ENCODE measurements around the gene SLC5A9.
"Not testable (repeated sequence)": the region's sequence is repeated elsewhere in the genome, so short reads cannot be mapped to it uniquely, and the experiment has no call there.

Gene SLC5A9

GRCh38 chr1:48292706-48293105 is 70.2 kb downstream of the SLC5A9 start:
- no peak overlapping the region for H2BK15ac ChIP-seq (ENCODE audit: low read length)
- no peak overlapping the region for H2AK5ac ChIP-seq (ENCODE audit: low read depth, low read length)
- peak overlapping the region; percentile 85 for H3K14ac ChIP-seq (ENCODE audit: low read length)
- peak overlapping the region in 1 of 2 donors; percentile 59 for H3K4me3 ChIP-seq (ENCODE audit: low read length in 2 of 2)
- no peaks in the 10 kb centered on the region for H3K27me3 ChIP-seq (ENCODE audit: control insufficient read depth in 3 of 3, insufficient read depth in 3 of 3, low read depth in 1 of 3, low read length in 3 of 3)
- no peak overlapping the region for H3K4ac ChIP-seq (ENCODE audit: low read length)
- peaks cover 0 to 5% of the 10 kb centered on the region in 2 donors for H3K36me3 ChIP-seq (replicated peaks in 1 of 2; ENCODE audit: control insufficient read depth in 2 of 2, insufficient read depth in 2 of 2, low read length in 2 of 2)
- no peak overlapping the region for H2BK5ac ChIP-seq (ENCODE audit: low read length)
- no peaks in the 10 kb centered on the region for H3K79me1 ChIP-seq (ENCODE audit: low read depth, low read length)
- no CpG with 5 or more reads among the region's 5 CpGs for WGBS, 2 donors (ENCODE audit: extremely low coverage in 2 of 2, insufficient read length in 2 of 2, insufficient replicate concordance in 1 of 2)
- peak overlapping the region; percentile 4 for H3K23ac ChIP-seq (ENCODE audit: low read depth, low read length, poor library complexity)
- no peak overlapping the region for H2AFZ ChIP-seq (ENCODE audit: low read length)
- H3K4me2 ChIP-seq (ENCODE audit: insufficient read depth, low read length, poor library complexity, severe bottlenecking), result no peak overlapping the region
- H2BK12ac ChIP-seq (ENCODE audit: low read length), result no peak overlapping the region
- H3K9me3 ChIP-seq (replicated peaks in 1 of 2; ENCODE audit: control insufficient read depth in 2 of 2, insufficient read depth in 1 of 2, low read depth in 1 of 2, low read length in 2 of 2), result peaks cover 0 to 3% of the 10 kb centered on the region in 2 donors
- H3K4me1 ChIP-seq (ENCODE audit: control insufficient read depth in 2 of 2, insufficient read depth in 1 of 2, low read depth in 1 of 2, low read length in 2 of 2), result peaks cover 0 to 3% of the 10 kb centered on the region in 2 donors
- H3K9ac ChIP-seq (ENCODE audit: low read depth, low read length, poor library complexity), result no peak overlapping the region
- no peak for DNase-seq (ENCODE audit: low spot score)
- H3K27ac ChIP-seq (replicated peaks; ENCODE audit: low read length), result no peak overlapping the region
- H3K18ac ChIP-seq (ENCODE audit: low read length), result peak overlapping the region; percentile 3
- H4K8ac ChIP-seq (ENCODE audit: low read depth, low read length), result no peak overlapping the region
- no peak overlapping the region for H2BK120ac ChIP-seq (ENCODE audit: low read depth, low read length)
- no peak overlapping the region for H4K91ac ChIP-seq (ENCODE audit: low read depth, low read length, poor library complexity)

GRCh38 chr1:48294094-48294493 is 71.6 kb downstream of the SLC5A9 start:
- H4K8ac ChIP-seq (ENCODE audit: low read depth, low read length); H2BK12ac ChIP-seq (ENCODE audit: low read length); H4K91ac ChIP-seq (ENCODE audit: low read depth, low read length, poor library complexity); H3K27me3 ChIP-seq (ENCODE audit: control insufficient read depth in 3 of 3, insufficient read depth in 3 of 3, low read depth in 1 of 3, low read length in 3 of 3); H3K4me3 ChIP-seq (ENCODE audit: low read length in 2 of 2); H2AK5ac ChIP-seq (ENCODE audit: low read depth, low read length); H2AFZ ChIP-seq (ENCODE audit: low read length); H3K9me3 ChIP-seq (replicated peaks in 1 of 2; ENCODE audit: control insufficient read depth in 2 of 2, insufficient read depth in 1 of 2, low read depth in 1 of 2, low read length in 2 of 2); DNase-seq (ENCODE audit: low spot score); H3K4ac ChIP-seq (ENCODE audit: low read length); H2BK15ac ChIP-seq (ENCODE audit: low read length); H2BK120ac ChIP-seq (ENCODE audit: low read depth, low read length); H3K18ac ChIP-seq (ENCODE audit: low read length); H3K27ac ChIP-seq (replicated peaks; ENCODE audit: low read length); H3K36me3 ChIP-seq (replicated peaks in 1 of 2; ENCODE audit: control insufficient read depth in 2 of 2, insufficient read depth in 2 of 2, low read length in 2 of 2); H3K4me1 ChIP-seq (ENCODE audit: control insufficient read depth in 2 of 2, insufficient read depth in 1 of 2, low read depth in 1 of 2, low read length in 2 of 2); H2BK5ac ChIP-seq (ENCODE audit: low read length); H3K14ac ChIP-seq (ENCODE audit: low read length); H3K9ac ChIP-seq (ENCODE audit: low read depth, low read length, poor library complexity); H3K23ac ChIP-seq (ENCODE audit: low read depth, low read length, poor library complexity); H3K4me2 ChIP-seq (ENCODE audit: insufficient read depth, low read length, poor library complexity, severe bottlenecking); H3K79me1 ChIP-seq (ENCODE audit: low read depth, low read length): not testable (repeated sequence)
- WGBS, 2 donors (ENCODE audit: extremely low coverage in 2 of 2, insufficient read length in 2 of 2, insufficient replicate concordance in 1 of 2), result no CpG with 5 or more reads among the region's 6 CpGs

GRCh38 chr1:48294656-48295055 is 72.1 kb downstream of the SLC5A9 start:
- Histone ChIP-seq H2AK5ac (ENCODE audit: low read depth, low read length) (no peak overlapping the region), H4K91ac (ENCODE audit: low read depth, low read length, poor library complexity) (no peak overlapping the region), H3K9ac (ENCODE audit: low read depth, low read length, poor library complexity) (no peak overlapping the region), H2BK5ac (ENCODE audit: low read length) (no peak overlapping the region), H3K4me2 (ENCODE audit: insufficient read depth, low read length, poor library complexity, severe bottlenecking) (no peak overlapping the region), H3K27me3 (ENCODE audit: control insufficient read depth in 3 of 3, insufficient read depth in 3 of 3, low read depth in 1 of 3, low read length in 3 of 3) (no peaks in the 10 kb centered on the region), H3K4me1 (ENCODE audit: control insufficient read depth in 2 of 2, insufficient read depth in 1 of 2, low read depth in 1 of 2, low read length in 2 of 2) (no peaks in the 10 kb centered on the region), H3K4ac (ENCODE audit: low read length) (no peak overlapping the region), H2BK12ac (ENCODE audit: low read length) (no peak overlapping the region), H3K79me1 (ENCODE audit: low read depth, low read length) (no peaks in the 10 kb centered on the region), H3K9me3 (replicated peaks in 1 of 2; ENCODE audit: control insufficient read depth in 2 of 2, insufficient read depth in 1 of 2, low read depth in 1 of 2, low read length in 2 of 2) (no peaks in the 10 kb centered on the region), H3K27ac (replicated peaks; ENCODE audit: low read length) (no peak overlapping the region), H2BK15ac (ENCODE audit: low read length) (no peak overlapping the region), H3K18ac (ENCODE audit: low read length) (no peak overlapping the region), H2BK120ac (ENCODE audit: low read depth, low read length) (no peak overlapping the region), H3K14ac (ENCODE audit: low read length) (no peak overlapping the region), H3K36me3 (replicated peaks in 1 of 2; ENCODE audit: control insufficient read depth in 2 of 2, insufficient read depth in 2 of 2, low read length in 2 of 2) (peaks cover 0 to 3% of the 10 kb centered on the region in 2 donors), H3K23ac (ENCODE audit: low read depth, low read length, poor library complexity) (no peak overlapping the region), H3K4me3 (ENCODE audit: low read length in 2 of 2) (no peak overlapping the region), H4K8ac (ENCODE audit: low read depth, low read length) (no peak overlapping the region), H2AFZ (ENCODE audit: low read length) (no peak overlapping the region)
- no CpG with 5 or more reads among the region's 1 CpG for WGBS, 2 donors (ENCODE audit: extremely low coverage in 2 of 2, insufficient read length in 2 of 2, insufficient replicate concordance in 1 of 2)
- DNase-seq (ENCODE audit: low spot score), result no peak

All from neuronal stem cell (in vitro differentiated cells).